Stomach (tissue), 9 donors: ENCODE data around the gene CNR2. TPM values are rescaled to one million over a fixed set of nuclear protein-coding genes. Genes with fewer than 3 reads are reported as not detected.
"Not testable (repeated sequence)": the region's sequence is repeated elsewhere in the genome, so short reads cannot be mapped to it uniquely, and the experiment has no call there.

Experiments used
- DNase-seq, 2 donors: peaks; one replicate each; pipeline versions ENCODE4 v3.0.0 to v3.0.0-alpha.2; 2013 to 2019
- H3K27ac ChIP-seq, 5 donors: fragments of 200-600 bp in 4 of 5; sonication (generic) in 4 of 5; one replicate each; pipeline ENCODE4 v1.5.1; 2013 to 2019; ENCODE audit warnings: mild to moderate bottlenecking in 1 of 5, moderate library complexity in 1 of 5
- H3K27me3 ChIP-seq, 3 donors: fragments of 200-600 bp; sonication (generic); one replicate each; pipeline ENCODE4 v1.5.1; 2017 to 2019; ENCODE audit warnings: mixed run types in 1 of 3
- H3K36me3 ChIP-seq, 4 donors: fragments of 200-600 bp; sonication (generic); 1 replicate in 3 of 4; 2 replicates in 1 of 4; pipeline ENCODE4 v1.5.1; 2016 to 2019
- H3K4me1 ChIP-seq, 4 donors: fragments of 200-600 bp; sonication (generic); one replicate each; pipeline ENCODE4 v1.5.1; 2016 to 2019
- H3K4me3 ChIP-seq, 4 donors: fragments of 200-600 bp; sonication (generic) in 3 of 4; one replicate each; pipeline ENCODE4 v1.5.1; 2016 to 2019; ENCODE audit warnings: mild to moderate bottlenecking in 1 of 4
- H3K9me3 ChIP-seq, 4 donors: fragments of 200-600 bp; sonication (generic); one replicate each; pipeline ENCODE4 v1.5.1; 2016 to 2019
- CTCF ChIP-seq, 7 experiments: fragments of 450-650 bp in 4 of 7; fragments of 200-600 bp in 3 of 7; sonication (generic) in 3 of 7; IDR thresholded peaks; one replicate each; pipeline ENCODE4 v1.5.1; 2016 to 2019; ENCODE audit warnings: antibody characterized with exemption in 7 of 7, control low read depth in 2 of 7, mild to moderate bottlenecking in 1 of 7
- EP300 ChIP-seq: sonication (generic); formaldehyde crosslinking; IDR thresholded peaks from one replicate; pipeline ENCODE4 v1.6.1; 2017; ENCODE audit warnings: antibody characterized with exemption
- POLR2A ChIP-seq, 4 donors: fragments of 450-650 bp; IDR thresholded peaks; one replicate each; pipeline ENCODE4 v1.6.1; 2016; ENCODE audit warnings: antibody characterized with exemption in 4 of 4, control low read depth in 2 of 4, mild to moderate bottlenecking in 1 of 4, moderate library complexity in 1 of 4
- POLR2AphosphoS5 ChIP-seq, 3 donors: sonication (generic); formaldehyde crosslinking; IDR thresholded peaks; one replicate each; pipeline ENCODE4 v1.6.1; 2016; ENCODE audit warnings: antibody characterized with exemption in 3 of 3
- WGBS, 5 donors: extraction: QIAGEN DNeasy Blood & Tissue Kit in 3 of 5; methylation state at CpG; one replicate each; pipeline versions ENCODE4 v1.1.5 to v1.1.7; 2013 to 2018; 5-methylcytosine and 5-hydroxymethylcytosine counted together
- intact Hi-C: fragments of 100-400 bp; cut with DNase I; formaldehyde crosslinking; loops from one replicate; pipeline ENCODE4 v1.15.1; 2023; ENCODE audit warnings: low total_unique reads
- polyA plus RNA-seq, 3 donors: library from polyadenylated mRNA; stranded (reverse); fragments of 200-250 nt; gene quantifications; one replicate each; pipeline ENCODE4 v1.2.3, GENCODE V29; 2013
- total RNA-seq, 5 donors: library from RNA; depleted of rRNA; stranded (reverse); fragments of >200 nt; gene quantifications; one replicate each; pipeline versions ENCODE4 v1.1.0 to v1.2.3, GENCODE V29; 2014 to 2016
- donor health status: healthy with polysubstance abuse.
- donor health status: Bipolar disorder and iron deficiency.
- donor health status: healthy.

Gene CNR2
- total and polyA plus RNA-seq, 8 donors, result 0.18 to 0.23 TPM; not detected in 6

- peak; percentile 78 to 87 for DNase-seq
- H3K27ac ChIP-seq, result peak overlapping the region in 1 of 5 donors; percentile 49
- intact Hi-C loops, result no loop called here
- WGBS, 5 donors, result 0 to 1% (median 1%) methylated on average over 13 to 21 of the region's 21 CpGs
- peaks cover 4 to 15% (median 13%) of the 10 kb centered on the region in 4 donors for H3K4me1 ChIP-seq
- H3K36me3 ChIP-seq, result no peaks in the 10 kb centered on the region
- H3K9me3 ChIP-seq, result no peaks in the 10 kb centered on the region
- TF ChIP-seq POLR2AphosphoS5 (IDR thresholded peaks at IDR 0.05) (no peak), CTCF (IDR thresholded peaks at IDR 0.05) (no peak), EP300 (no peak), POLR2A (IDR thresholded peaks at IDR 0.05) (no peak)
- peak overlapping the region; percentile 24 to 52 (median 38) for H3K4me3 ChIP-seq
- no peaks in the 10 kb centered on the region for H3K27me3 ChIP-seq
These were observed 74.7 kb downstream of the CNR2 start for GRCh38 chr1:23838401-23838866.

GRCh38 chr1:23837908-23838307, 75.3 kb downstream of the CNR2 start:
- DNase-seq, result peak in 1 of 2 donors; percentile 17
- H3K4me3 ChIP-seq, result peak overlapping the region; percentile 24 to 52 (median 38)

GRCh38 chr1:23836037-23836436, 77.1 kb downstream of the CNR2 start:
- Histone ChIP-seq H3K9me3 (no peaks in the 10 kb centered on the region), H3K27me3 (no peaks in the 10 kb centered on the region), H3K4me3 (no peak overlapping the region), H3K36me3 (no peaks in the 10 kb centered on the region), H3K27ac (no peak overlapping the region), H3K4me1 (peaks cover 4 to 15% (median 13%) of the 10 kb centered on the region in 4 donors)
- WGBS, 5 donors, result 68 to 85% (median 78%) methylated on average over 3 of the region's 3 CpGs
- no peak for DNase-seq
- no peak for TF ChIP-seq CTCF (IDR thresholded peaks at IDR 0.05)
- no peak for TF ChIP-seq POLR2AphosphoS5 (IDR thresholded peaks at IDR 0.05)
- TF ChIP-seq POLR2A (IDR thresholded peaks at IDR 0.05), result no peak
- no peak for TF ChIP-seq EP300
- intact Hi-C loops, result no loop called here

More at GRCh38 chr1:23837908-23838307, 75.3 kb downstream of the CNR2 start:
- no peak for TF ChIP-seq EP300
- H3K27me3 ChIP-seq, result no peaks in the 10 kb centered on the region
- H3K9me3 ChIP-seq, result no peaks in the 10 kb centered on the region
- intact Hi-C loops, result no loop called here
- peak overlapping the region in 1 of 5 donors; percentile 49 for H3K27ac ChIP-seq
- H3K4me1 ChIP-seq, result peaks cover 4 to 15% (median 13%) of the 10 kb centered on the region in 4 donors
- WGBS, 5 donors, result 9 to 24% (median 16%) methylated on average over 10 to 13 of the region's 13 CpGs
- no peaks in the 10 kb centered on the region for H3K36me3 ChIP-seq

- H3K27ac ChIP-seq, H3K4me3 ChIP-seq, intact Hi-C loops, H3K9me3 ChIP-seq, H3K27me3 ChIP-seq, H3K36me3 ChIP-seq, DNase-seq: not testable (repeated sequence)
- WGBS, 5 donors, result 77 to 88% (median 84%) methylated on average over 6 of the region's 6 CpGs
- H3K4me1 ChIP-seq, result peaks cover 9 to 20% (median 13%) of the 10 kb centered on the region in 4 donors
These were observed 79.0 kb downstream of the CNR2 start for GRCh38 chr1:23834156-23834555.

- intact Hi-C loops, result no loop called here
- DNase-seq, result no peak
- TF ChIP-seq CTCF (IDR thresholded peaks at IDR 0.05), result no peak
- no peaks in the 10 kb centered on the region for H3K9me3 ChIP-seq
- peaks cover 5 to 18% (median 13%) of the 10 kb centered on the region in 4 donors for H3K4me1 ChIP-seq
- H3K27me3 ChIP-seq, result no peaks in the 10 kb centered on the region
- 81 to 90% (median 83%) methylated on average over 1 of the region's 1 CpG for WGBS, 5 donors
- no peak overlapping the region for H3K27ac ChIP-seq
- H3K36me3 ChIP-seq, result no peaks in the 10 kb centered on the region
- no peak overlapping the region for H3K4me3 ChIP-seq
These were observed 85.4 kb downstream of the CNR2 start for GRCh38 chr1:23827717-23828116.

- H3K9me3 ChIP-seq, intact Hi-C loops, H3K36me3 ChIP-seq, DNase-seq, H3K27ac ChIP-seq, H3K27me3 ChIP-seq, H3K4me3 ChIP-seq: not testable (repeated sequence)
- H3K4me1 ChIP-seq, result peaks cover 5 to 24% (median 13%) of the 10 kb centered on the region in 4 donors
- 95 to 98% (median 95%) methylated on average over 13 of the region's 13 CpGs for WGBS, 5 donors
These were observed 86.6 kb downstream of the CNR2 start for GRCh38 chr1:23826590-23826989.
